AG09319 (cell line): ENCODE measurements around the gene CDCA3.

Source experiments
- DNase-seq: peaks from one replicate; pipeline ENCODE4 v3.0.0-alpha.2; 2010; ENCODE audit warnings: low read depth; ENCODE audit errors: extremely low read depth
- CTCF ChIP-seq: IDR thresholded peaks from 2 replicates; pipeline ENCODE4 v1.5.1; 2011; ENCODE audit warnings: low read depth, mild to moderate bottlenecking, inconsistent platforms, low read length, moderate library complexity

CDCA3 gene

DNA sequence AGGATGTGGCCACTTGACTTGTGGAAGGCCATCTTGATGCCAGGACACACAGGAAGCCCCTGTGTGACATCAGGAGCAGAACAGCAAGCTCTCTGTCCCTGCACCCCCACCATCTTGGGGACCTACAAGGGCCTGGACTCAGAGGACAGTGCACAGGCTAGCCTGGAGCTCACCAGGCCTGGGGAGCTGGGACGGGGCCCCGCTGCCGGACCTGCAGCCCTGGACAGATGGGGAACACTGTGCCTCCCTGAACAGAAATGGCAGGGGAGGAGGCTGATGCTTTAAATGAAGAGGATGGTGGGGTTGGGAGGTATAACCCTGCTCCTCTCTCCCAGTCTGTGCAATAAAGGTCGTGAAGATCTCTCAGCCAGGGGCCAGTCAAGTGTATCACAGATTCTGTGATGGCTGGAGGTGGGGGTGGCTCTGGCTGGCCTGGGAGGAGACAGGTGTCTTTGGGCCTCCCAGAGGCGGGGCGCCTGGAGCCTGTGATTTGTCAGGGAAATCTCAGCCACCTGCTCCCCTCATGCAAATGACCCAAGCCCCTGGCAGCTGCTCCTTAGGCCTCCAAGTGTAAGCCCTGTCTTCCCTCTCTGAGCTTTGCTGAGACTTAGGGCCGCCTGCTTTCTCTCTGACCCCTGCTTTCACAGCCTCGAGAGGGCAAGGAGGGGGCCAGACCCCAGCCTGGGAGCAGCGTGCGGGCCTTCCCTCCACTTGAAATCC lies 11.4 kb downstream of the CDCA3 start:
- no peak for TF ChIP-seq CTCF
- DNase-seq = no peak

DNA sequence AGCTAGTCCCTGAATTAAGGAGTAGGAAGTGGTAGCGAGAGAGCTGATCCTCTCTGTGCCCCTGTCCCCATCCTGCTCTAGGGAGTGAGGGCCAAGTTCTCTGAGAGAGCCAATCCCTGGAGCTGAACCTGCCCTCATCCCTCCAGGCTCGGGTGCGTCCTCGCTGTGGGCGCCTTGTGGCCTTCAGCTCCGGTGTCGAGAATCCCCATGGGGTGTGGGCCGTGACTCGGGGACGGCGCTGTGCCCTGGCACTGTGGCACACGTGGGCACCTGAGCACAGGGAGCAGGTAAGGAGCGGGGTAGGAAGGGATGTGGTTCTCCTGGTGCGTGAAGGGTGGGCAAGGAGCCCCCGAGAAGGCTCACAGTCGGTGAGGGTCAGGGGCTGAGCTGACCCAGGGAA lies 12.2 kb downstream of the CDCA3 start:
- no peak for DNase-seq

GRCh38 chr12:6837370-6838060 lies 13.6 kb downstream of the CDCA3 start:
- no peak for TF ChIP-seq CTCF
- no peak for DNase-seq

More for the DNA sequence above, 12.2 kb downstream of the CDCA3 start:
- no peak for TF ChIP-seq CTCF

- no peak for TF ChIP-seq CTCF
- no peak for DNase-seq
These were observed 14.2 kb downstream of the CDCA3 start for GRCh38 chr12:6836851-6837250.

DNA sequence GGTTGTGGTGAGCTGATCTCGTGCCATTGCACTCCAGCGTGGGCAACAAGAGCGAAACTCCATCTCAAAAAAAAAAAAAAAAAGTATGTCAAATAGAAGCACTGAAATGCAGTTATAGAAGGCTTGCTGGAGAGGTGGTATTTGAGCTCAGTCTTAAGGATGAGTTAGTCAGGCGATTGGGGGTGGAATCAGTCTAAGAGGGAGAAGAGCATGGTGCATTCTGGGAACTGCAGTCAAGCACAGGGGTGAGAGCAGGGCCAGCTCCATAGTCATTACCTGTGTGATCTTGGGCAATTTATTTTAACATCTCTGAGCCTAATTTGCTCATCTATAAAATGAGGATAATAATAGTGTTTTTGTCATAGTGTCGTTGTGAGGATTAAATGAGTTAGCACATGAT lies 16.2 kb downstream of the CDCA3 start:
- DNase-seq = no peak

DNA sequence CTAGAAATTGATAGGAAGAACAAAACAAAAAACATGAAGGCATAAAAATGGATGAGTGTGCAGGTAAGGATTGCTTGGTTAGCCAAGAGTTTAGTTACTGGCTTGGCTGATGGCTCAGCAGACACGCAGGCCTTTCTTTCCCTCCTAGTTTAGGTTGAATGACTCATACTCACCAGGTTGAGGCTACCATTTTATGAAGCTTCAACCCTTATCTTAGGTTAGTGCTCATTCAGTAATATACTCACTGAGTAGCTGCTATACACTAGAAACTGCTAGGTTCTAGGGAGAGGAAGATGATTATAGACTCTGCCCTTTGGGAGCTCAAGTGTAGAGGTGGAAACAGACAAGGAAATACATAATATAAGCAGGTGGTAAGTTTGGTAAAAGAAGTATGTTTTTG lies 16.8 kb downstream of the CDCA3 start:
- TF ChIP-seq CTCF = no peak
- DNase-seq = no peak

More for the DNA sequence above, 16.2 kb downstream of the CDCA3 start:
- TF ChIP-seq CTCF = no peak

DNA sequence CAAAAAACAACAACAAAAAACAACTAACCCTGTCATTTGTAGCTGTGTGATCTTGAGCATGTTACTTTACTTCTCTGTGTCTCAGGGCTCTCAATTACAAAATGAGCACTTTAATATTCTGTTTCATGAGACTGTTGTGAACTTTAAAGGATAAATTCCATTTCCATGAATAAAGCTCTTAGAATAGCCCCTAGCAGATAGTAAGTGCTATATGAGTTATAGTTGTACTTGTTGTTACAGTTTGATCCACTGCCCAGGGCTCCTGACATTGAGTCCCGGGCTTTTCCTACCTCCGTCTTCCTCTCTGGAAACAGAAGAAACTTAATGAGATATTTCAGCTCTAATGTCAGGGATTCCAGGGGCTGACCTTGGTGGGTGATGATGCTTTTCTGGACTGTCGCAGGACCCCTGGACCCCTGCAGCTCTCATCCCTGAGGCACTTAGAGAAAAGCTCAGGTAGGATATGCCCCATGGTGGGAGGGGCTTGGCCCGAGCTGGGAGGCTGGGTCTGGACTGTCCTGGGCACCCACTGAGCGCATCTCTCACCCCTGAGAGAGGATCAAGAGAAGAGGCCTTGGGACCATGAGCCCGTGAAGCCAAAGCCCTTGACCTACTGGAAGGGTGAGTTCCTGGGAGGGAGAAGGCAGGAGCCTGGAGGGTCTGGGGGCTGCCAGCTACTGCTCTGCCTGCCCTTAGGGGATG lies 17.7 kb downstream of the CDCA3 start:
- TF ChIP-seq CTCF = no peak
- DNase-seq = no peak
